ENCODE data around the gene PALLD.
"Not testable (repeated sequence)": the region's sequence is repeated elsewhere in the genome, so short reads cannot be mapped to it uniquely, and the experiment has no call there.

The PALLD gene

GRCh38 chr4:168496834-168497233 lies at the start of gene PALLD:
PALLD (plus strand) TSS chr4:168497052.
- no peak for DNase-seq (ENCODE audit: low spot score)
- no peak within 1 kb of the TSS for H3K27ac ChIP-seq
- TF ChIP-seq CTCF (IDR thresholded peaks at IDR 0.05) = no peak
- H3K4me3 ChIP-seq = no peak within 1 kb of the TSS

- H3K4me3 ChIP-seq; DNase-seq (ENCODE audit: low spot score); H3K27ac ChIP-seq: not testable (repeated sequence)
Measured at GRCh38 chr4:168449063-168449462, 47.8 kb upstream of the PALLD start.

GRCh38 chr4:168449719-168450452 lies 47.0 kb upstream of the PALLD start:
- TF ChIP-seq CTCF (IDR thresholded peaks at IDR 0.05) = no peak
- H3K27ac ChIP-seq = no peak overlapping the region
- H3K4me3 ChIP-seq = no peak overlapping the region
- no peak for DNase-seq (ENCODE audit: low spot score)

GRCh38 chr4:168451331-168451730 lies 45.5 kb upstream of the PALLD start:
- H3K27ac ChIP-seq = no peak overlapping the region
- no peak for DNase-seq (ENCODE audit: low spot score)
- H3K4me3 ChIP-seq = no peak overlapping the region
- no peak for TF ChIP-seq CTCF (IDR thresholded peaks at IDR 0.05)

- no peak for TF ChIP-seq CTCF (IDR thresholded peaks at IDR 0.05)
- DNase-seq (ENCODE audit: low spot score) = no peak
- Histone ChIP-seq H3K27ac (no peak overlapping the region), H3K4me3 (no peak overlapping the region)
Measured at GRCh38 chr4:168451744-168452390, 45.0 kb upstream of the PALLD start.

GRCh38 chr4:168453146-168453545 lies 43.7 kb upstream of the PALLD start:
- no peak for DNase-seq (ENCODE audit: low spot score)
- H3K4me3 ChIP-seq = no peak overlapping the region
- TF ChIP-seq CTCF (IDR thresholded peaks at IDR 0.05) = no peak
- no peak overlapping the region for H3K27ac ChIP-seq

- not testable (repeated sequence) for H3K4me3 ChIP-seq; DNase-seq (ENCODE audit: low spot score); H3K27ac ChIP-seq
Measured at GRCh38 chr4:168458256-168458655, 38.6 kb upstream of the PALLD start.

- Histone ChIP-seq H3K27ac (no peak overlapping the region), H3K4me3 (no peak overlapping the region)
- no peak for DNase-seq (ENCODE audit: low spot score)
- no peak for TF ChIP-seq CTCF (IDR thresholded peaks at IDR 0.05)
Measured at GRCh38 chr4:168461821-168462220, 35.0 kb upstream of the PALLD start.

Data from coronary artery (tissue), 2 donors.